GM19023 (cell line): ENCODE results near the gene TNKS2.
"Not testable (repeated sequence)": the region's sequence is repeated elsewhere in the genome, so short reads cannot be mapped to it uniquely, and the experiment has no call there.

Experiments
- ATAC-seq: cut with Tn5 transposase; IDR thresholded peaks from one replicate; pipeline ENCODE4 v1.9.1; 2021; ENCODE audit warnings: mild to moderate bottlenecking, moderate library complexity; ENCODE audit not compliant: unreplicated experiment

Gene TNKS2

DNA sequence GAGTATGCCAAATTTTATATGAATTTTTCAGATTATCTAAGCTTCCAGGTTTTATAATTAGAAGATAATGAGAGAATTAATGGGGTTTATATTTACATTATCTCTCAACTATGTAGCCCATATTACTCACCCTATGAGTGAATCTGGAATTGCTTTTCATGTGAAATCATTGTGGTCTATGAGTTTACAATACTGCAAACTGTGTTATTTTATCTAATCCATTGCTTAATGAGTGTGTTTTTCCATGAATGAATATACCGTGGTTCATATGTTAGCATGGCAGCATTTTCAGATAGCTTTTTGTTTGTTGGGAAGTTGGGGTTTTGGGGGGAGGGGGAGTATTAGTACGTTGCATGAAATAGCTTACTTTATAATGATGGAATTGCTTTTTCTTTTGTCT lies 66.5 kb downstream of the TNKS2 start:
- ATAC-seq = no peak

DNA sequence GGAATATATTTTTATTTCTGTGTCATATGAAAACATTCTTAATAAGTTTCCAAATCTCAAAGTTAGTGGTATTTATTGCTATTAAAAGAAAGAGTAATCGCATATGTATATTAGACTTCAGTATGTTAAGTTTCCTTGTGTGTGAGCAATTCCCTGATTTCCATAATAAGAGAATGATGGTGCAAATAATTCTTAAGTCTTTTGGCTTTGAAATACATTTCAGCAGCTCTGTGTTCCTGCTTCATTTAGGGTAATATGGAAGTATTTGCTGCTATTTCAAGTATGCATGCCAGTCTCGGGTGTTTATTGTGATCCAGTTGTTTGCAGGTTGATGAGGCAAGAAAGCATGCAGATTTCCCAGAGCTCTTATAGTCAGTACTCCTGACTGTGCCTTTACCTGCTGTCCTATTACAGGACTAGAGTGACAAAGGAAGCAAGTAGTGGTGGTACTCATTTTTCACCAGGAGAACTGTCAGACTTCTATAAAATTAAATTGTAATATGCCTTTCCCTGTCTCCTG lies 67.4 kb downstream of the TNKS2 start:
- no peak for ATAC-seq

DNA sequence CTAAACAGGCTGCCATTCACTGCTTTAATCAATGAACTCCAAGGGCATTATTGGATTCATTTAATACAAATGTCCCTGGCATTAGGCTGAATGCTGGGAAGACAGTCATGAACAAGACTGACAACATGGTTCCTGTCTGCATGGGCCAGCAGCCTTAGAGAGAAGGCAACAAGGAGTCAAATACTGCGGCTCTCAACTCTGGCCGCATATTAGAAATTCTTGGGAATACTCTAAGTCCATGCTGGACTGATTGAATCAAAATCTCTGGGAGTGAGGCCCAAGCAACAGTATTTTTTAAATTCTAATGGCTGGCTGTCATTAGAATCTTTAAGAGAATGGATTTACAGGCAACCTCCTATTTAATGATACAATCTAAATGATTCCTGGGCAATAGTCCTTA lies 76.9 kb downstream of the TNKS2 start:
- ATAC-seq = no peak

DNA sequence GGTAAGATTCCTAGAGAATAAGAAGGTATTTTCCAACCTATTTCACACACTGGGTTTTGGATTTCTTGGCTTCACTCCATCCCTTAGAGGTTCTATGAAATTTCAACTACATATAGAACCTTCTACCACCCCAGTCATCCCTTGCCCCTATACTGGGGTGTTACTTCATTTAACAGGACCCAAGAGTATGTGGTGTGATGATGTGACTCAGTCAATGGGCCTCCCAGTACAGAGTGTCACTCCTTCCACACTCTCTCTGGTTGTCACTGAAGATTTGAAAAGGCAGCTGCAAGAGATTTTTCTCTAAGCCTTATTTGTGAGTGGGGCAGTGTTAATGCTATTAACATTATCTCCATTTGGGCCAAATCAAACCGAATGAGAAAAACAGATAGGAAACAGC lies 77.6 kb downstream of the TNKS2 start:
- ATAC-seq = no peak

DNA sequence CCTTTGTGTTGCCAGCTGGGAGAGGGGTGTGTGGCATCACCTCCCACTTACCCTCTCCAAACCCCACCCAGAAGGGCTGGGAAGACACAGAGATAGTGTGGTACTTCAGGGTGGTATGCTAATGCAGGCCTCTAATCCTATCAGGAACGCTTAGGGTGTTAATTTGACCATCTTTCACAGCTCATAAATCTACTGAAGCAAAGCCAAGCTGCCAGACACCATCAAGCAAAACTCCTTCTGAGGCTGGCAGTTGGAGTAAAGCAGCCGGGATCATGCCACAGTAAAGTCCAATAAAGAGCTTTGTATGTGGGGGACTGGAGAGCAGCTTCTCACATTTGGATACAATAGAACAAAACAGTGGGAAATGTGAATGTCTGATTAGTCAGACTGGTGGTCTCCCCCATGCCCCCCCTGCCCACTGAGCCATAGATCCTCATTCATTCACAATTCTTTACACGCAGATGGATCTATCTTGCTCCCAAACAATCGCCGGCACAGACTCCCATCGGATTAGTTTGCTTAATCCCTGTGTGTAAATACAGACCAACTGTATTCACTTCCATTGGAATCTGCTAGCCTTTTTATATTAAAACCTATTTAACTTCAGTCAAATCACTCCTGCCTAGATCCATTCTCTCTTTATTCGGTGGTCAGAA lies 81.4 kb downstream of the TNKS2 start:
- ATAC-seq = no peak

DNA sequence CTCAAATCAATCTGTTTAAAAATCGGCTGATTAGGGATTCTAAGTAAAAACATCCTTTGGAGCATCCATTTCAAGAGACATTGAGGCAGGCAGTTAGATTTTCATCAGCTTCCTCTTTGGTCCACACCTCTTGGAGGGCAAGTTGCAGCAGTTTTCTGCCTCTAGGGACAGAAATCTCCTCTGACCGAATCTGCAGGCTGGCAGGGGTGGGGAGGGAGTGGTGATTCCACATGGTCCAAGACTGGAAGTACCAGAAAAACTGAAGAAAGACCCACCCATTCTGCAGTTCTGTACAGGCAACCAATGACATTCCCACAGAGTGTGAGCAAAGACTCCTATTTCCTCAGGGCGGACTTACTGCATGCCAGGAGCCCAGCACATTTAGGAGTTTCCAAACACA lies 82.1 kb downstream of the TNKS2 start:
- ATAC-seq = no peak

DNA sequence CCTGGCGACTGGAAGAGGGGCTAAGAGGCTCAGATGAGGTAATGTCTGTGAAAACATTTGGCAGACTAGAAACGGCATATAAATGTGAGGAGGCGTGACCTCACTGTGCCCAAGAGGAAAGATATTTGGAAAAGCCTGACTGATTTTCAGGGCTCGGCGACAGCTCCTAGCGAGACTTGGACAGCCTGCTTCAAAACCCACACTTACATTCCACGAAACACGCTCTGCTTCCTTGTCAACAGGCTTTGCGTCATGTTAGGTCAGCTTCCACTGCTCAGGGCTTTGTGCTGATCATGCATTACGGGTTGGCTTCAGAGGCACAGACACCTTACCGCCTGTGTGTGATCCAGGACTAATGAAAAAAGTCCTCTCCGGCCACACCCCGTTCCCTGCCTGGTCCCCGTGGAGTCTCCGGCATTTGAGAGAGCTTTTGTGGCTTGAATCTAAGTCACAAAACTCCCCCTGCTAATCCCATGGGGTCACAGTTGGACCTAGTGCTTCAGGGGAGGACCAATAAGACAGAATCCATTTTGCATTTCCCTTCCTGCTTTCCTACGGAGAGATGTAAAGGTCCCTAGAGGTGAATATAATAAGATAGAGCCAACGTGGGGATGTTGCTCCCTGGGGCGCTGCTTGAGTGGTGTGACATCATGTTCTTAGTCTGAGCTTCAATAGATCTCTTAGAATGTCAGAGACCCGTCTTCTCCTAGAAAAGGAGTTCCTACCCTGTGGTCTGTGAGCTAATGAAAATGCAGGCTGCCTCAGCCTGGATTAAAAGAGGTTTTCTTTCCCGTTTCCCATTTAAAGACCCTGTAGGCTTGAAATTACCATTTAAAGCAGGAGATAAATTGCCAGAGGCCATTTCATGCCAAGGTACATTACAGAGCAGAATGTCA lies 85.6 kb downstream of the TNKS2 start:
- ATAC-seq = no peak

DNA sequence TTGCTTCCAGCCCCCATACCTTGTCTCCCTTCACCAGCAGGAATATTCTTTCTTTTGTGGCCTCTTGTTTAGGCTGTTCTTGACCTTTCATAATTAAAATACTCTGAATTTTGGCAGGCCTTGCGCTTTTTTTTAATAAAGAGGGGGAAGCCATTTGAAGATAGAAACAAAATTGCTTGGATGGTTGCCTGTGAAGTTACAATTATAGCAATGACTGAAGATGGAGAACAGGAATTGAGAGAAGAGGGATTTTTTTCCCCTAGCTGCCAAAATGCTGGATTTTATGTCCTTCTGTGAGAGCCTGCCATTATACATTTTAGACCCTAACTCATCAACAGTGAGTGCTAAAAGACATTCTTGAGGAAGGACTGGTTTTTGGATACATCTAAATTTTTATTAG lies 86.3 kb downstream of the TNKS2 start:
- ATAC-seq = no peak

DNA sequence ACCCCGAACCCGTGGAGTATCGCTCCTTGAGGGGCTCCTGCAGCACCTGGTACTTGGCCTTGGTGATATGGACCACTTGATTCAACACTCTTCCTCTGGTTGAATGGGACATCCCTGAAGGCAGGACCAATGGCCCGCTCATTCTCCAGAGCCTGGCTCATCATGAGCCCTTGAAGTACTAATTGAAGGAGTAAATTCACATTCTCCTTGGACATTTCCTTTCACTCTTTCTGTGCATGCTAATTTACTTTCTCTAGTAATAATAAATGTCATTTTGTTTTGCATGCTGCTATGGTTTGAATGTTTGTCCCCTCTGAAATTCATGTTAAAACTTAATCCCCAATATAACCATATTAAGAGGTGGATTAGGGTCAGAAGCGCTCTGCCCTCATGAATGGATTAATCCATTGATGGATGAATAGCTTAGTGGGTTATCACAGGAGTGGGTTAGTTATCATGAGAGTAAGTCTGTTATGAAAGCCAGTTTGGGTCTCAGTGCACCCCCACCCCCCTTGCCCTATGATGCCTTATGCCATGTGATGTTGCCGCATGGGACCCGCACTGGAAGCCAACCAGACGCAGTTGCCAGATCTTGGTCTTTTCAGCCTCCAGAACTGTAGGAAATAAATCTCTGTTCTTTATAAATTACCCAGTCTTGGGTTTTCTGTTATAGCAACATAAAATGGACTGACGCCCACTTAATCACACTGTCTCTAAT lies 87.3 kb downstream of the TNKS2 start:
- ATAC-seq = no peak

DNA sequence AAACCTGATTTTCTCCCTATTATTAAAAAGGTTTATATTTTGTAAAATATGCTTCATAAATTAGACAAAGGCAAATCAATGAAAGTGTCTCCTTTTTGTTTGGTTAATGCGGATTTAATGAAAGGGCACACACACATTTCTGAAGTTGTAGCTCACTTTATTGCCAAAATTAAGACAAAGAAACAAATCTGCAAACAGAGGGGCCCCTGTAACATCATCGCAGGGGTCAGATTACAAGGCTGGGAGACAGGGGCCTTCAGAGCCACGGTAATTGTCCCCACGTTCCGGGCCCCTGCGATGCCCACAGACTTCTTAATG lies 88.7 kb downstream of the TNKS2 start:
- no peak for ATAC-seq

DNA sequence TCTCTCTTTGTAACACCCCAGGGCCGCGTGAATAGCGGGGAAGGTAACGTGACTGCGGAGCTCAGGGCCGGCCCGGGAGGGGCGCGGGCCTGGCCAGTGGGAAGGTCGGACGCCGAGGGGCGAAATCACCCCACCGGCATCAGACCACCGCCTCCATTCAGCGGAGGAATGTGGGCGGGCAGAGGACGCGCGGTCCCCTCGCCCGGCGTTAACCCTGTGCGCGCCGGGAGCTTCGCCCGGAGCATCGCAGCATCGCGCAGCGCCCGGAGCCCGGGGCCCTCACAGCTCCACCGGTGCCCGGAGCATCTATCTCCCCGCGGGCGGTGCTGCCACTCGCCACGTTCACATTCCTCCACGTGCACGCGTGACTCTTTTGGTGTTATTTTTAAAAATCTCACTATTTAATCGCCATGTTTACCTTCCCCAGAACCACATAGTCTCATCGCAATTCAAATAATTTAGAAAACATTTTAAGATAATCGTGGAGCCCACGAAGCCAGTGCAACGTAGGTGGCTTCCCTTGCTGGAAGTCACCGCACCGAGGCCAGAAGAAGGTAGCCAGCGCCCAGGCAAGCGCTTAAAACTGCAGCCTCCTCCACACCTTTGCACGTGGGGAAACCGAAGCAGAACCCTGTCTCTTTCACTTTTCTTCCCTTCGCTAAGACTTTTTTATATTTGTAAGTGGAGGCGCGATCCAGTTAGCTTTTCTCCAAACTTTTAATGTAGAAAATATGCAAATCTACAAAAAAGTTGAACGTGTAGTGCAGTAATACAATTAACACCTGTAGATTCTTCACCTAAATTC lies 89.2 kb downstream of the TNKS2 start:
- peak; percentile 47 for ATAC-seq

DNA sequence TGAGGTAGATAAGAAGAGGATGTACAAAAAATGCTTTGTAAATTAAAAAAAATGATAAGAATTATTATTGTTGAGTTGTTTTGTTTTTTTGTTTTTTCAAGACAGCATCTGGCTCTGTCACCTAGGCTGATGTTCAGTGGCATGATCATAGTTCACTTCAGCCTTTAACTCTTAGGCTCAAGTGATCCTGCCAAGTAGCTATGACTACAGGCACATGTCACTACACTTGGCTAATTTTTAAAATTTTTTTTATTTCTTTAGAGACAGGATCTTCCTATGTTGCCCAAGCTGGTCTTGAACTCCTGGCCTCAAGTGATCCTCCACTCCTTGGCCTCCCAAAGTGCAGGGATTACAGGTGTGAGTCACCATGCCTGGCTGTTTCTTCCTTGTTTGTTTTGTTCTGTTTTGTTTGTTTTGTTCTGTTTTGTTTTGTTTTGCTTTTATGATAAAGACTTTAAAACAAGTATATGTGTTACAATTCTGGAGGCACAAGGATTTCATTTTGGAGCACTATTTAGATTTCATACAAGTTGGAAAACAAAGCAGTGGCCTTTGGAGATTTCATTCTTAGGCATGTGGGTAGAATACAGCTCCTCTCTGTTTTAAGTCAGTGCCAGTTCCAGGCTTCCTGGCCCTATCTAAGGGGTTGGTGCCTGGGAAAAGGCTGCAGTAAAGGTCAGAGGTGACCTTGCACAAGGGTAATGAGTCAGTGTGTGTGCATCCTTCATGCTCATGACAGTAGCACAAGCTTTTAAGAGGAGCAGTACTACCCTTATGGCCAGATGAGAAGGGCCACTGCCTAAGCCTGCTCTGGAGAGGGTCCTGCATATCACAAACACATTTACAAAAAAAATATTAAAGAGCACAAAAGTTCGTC lies 93.1 kb downstream of the TNKS2 start:
- ATAC-seq = no peak

DNA sequence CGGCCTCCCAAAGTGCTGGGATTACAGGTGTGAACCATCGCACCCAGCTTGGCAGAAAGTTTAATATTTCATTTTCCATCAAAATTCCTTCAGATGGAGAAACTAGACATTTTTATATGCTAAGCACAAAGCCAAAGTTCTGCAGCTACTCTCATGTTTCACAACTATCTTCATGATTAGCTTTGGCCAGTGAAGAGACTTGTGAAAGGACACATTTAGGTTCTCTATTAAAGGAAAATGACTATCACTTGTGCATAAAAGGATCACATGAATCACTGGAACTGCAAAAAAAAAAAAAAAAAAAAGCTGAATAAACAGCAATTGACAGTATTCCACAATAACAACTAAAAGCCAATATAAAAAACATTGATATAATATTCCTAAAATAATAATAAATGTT lies 94.8 kb downstream of the TNKS2 start:
- no peak for ATAC-seq

DNA sequence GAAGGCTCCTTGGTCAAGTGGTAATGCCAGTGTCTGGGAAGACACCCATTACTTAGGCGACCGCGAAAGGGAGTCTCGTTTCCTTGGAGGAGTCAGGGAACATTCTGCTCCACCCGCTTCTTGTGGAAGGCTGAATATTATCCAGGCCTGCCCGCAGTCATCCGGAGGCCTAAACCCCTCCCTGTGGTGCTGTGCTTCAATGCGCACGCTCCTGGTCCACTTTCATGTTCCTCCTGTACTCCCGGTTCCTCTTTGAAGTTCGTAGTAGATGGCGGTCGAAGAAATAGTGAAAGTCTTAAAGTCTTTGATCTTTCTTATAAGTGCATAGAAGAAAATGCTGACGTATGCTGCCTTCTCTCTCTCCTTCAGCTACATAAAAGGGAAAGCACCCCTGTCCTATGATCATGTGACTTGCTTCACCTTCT lies 96.0 kb downstream of the TNKS2 start:
- ATAC-seq = not testable (repeated sequence)

DNA sequence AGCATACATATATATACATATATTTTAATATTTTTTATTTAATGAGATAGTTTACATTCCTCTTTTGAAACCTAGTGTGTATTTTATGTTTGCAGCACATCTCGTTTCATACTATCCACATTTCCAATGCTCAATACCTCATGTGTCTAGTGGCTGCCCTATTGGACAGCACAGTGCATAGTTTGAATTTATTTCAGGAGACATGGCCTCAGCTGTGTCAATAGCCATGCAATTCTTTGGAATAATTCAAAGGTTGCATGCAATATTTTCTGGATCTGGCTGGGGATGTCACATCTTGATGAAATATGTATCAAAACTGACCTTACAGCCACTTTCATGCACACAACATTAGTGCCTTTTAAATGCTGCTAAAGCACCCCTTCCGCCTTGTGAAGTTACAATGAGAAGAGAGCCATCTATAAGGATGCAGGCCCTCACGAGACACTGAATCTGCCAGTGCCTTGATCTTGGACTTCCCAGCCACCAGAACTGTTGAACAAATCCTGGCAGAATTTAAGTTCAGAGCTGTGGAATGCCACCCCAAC lies 98.1 kb downstream of the TNKS2 start:
- no peak for ATAC-seq

DNA sequence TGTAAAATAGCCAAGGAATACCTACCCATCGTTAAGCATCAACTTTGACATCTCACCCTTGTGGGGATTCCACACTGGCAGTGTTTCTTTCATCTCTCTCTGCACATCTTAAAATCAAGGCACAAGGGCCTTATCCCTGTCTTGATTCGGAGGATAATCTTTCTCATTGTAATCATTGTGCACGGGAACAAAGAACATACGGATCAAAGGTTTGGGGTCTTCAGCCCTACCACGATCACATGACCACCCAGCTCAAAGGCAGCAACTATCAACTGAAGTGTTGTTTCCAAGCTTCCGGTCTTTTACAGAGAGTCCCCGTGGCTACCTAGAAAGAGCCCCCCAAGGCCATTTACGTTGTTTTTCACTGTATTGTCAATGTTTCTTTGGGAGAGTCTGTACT lies 99.2 kb downstream of the TNKS2 start:
- no peak for ATAC-seq

DNA sequence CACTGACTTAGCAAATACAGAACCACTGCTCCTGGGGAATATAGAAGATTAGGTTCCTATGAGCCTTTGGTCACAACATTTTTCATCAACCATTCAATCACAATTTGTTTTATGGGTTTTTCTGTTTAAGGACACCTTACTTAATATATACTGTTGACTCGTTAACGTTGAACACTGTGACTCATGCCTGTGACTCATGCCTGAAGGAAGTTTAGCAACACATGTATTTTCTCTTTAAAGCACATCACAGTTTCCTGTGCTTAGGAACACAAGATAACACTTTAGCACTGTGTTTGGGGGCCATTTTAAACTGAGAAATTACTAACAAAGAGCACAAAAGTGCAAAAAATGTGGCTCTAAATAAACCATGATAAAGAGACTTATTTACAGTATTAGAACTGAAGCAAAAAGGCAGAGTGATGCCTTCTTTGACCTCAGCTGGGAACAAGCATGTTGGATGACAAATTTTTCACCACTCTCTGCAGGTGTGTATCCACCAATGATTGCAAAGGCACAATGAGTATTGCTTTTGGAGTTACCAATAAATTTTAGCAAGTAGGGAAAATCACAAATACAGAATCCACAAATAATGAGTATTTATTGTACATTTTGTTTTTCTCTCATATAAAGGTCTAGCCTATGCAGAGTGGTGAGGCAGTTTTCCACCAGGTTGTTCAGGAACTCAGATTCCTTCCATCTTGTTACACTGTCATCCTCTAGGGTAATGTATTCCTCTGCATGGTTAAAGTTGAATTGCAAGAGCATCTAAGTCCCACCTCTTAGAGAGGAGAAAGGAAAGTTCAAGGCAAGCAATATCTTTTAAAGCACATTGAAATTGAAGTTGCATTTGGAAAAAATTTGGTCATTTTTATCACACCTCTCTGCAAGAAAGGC lies 103.8 kb downstream of the TNKS2 start:
- no peak for ATAC-seq

DNA sequence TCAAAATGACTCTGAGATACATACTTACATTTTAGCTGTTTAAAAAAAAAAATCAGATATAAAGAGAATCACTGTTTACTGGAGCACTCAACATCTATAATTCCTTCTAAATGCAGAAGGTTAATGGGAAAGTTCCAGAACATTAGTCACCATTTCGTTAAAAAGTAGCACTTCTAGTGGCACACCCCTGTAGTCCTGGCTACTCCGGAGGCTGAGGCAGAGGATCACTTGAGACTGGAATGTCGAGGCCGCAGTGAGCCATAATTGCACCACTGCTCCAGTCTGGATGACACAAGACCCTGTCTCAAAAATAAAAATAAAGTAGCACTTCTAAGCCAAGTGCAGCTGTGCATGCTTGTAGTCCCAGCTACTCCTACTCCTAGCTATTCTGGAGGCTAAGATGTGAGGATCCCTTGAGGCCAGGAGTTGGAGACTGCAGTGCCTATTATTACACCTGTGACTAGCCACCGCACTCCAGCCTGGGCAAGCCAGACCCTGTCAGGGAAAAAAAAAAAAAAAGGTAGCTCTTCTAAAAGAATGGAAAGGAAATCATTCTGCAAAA lies 108.9 kb downstream of the TNKS2 start:
- ATAC-seq = no peak
